Ascending aorta (tissue), 2 donors: Measurements from ENCODE around the gene SLCO6A1. TPM values are rescaled to one million over a fixed set of nuclear protein-coding genes. Genes with fewer than 3 reads are reported as not detected.
"Not testable (repeated sequence)": the region's sequence is repeated elsewhere in the genome, so short reads cannot be mapped to it uniquely, and the experiment has no call there.

ENCODE experiments used
- DNase-seq, 2 donors: peaks; one replicate each; pipeline ENCODE4 v3.0.0-alpha.2; 2019; ENCODE audit warnings: low spot score in 2 of 2
- H3K27ac ChIP-seq, 2 donors: fragments of 200-600 bp; sonication (generic); one replicate each; pipeline ENCODE4 v1.5.1; 2016 to 2017; ENCODE audit warnings: mild to moderate bottlenecking in 1 of 2
- H3K27me3 ChIP-seq: fragments of 200-600 bp; sonication (generic); one replicate; pipeline ENCODE4 v1.5.1; 2017
- H3K36me3 ChIP-seq, 2 donors: fragments of 200-600 bp; sonication (generic); one replicate each; pipeline ENCODE4 v1.5.1; 2016
- H3K4me1 ChIP-seq, 2 donors: fragments of 200-600 bp; sonication (generic); one replicate each; pipeline ENCODE4 v1.5.1; 2016 to 2017; ENCODE audit warnings: mild to moderate bottlenecking in 1 of 2
- H3K4me3 ChIP-seq, 2 donors: fragments of 200-600 bp; sonication (generic); one replicate each; pipeline ENCODE4 v1.5.1; 2016 to 2017; ENCODE audit warnings: mild to moderate bottlenecking in 1 of 2
- H3K9me3 ChIP-seq, 2 donors: fragments of 200-600 bp; sonication (generic); one replicate each; pipeline ENCODE4 v1.5.1; 2016
- intact Hi-C: fragments of 100-400 bp; cut with DNase I; formaldehyde crosslinking; loops from one replicate; pipeline ENCODE4 v1.15.1; 2023
- total RNA-seq: library from RNA; depleted of rRNA; stranded (reverse); fragments of >200 nt; gene quantifications from one replicate; pipeline ENCODE4 v1.1.0, GENCODE V29; 2016
- TF ChIP-seq, protein P1 (sequence below), 3 experiments: fragments of 200-600 bp in 2 of 3; fragments of 450-650 bp in 1 of 3; sonication (generic) in 2 of 3; IDR thresholded peaks; one replicate each; pipeline ENCODE4 v1.5.1; 2016 to 2019; ENCODE audit warnings: antibody characterized with exemption in 3 of 3, mild to moderate bottlenecking in 1 of 3, moderate library complexity in 1 of 3

SLCO6A1 gene
- total RNA-seq, 1 donor from 2014 or later = not detected

DNA sequence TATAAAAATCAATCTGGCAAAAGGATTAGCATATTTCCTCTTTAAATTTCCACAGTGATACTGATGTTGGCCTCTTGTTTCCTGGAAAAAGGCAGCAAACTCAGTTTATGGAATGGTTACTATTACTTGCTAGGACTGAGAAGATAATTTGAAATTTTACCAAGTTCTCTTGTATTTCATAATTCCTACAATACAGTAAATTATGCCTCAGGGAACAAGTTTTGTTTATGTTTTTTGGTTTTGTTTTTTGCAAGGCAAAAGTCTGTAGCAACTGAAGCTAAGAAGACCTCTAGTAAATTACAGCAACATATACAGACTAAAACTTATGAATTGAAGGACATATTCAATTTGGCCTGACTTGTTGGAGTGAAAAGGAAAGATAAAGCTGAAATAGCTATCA lies 30.2 kb upstream of the SLCO6A1 start:
- H3K4me1 ChIP-seq = peaks cover 0 to 4% of the 10 kb centered on the region in 2 donors
- H3K27me3 ChIP-seq = no peaks in the 10 kb centered on the region
- intact Hi-C loops = no loop called here
- no peaks in the 10 kb centered on the region for H3K36me3 ChIP-seq
- TF ChIP-seq, protein P1, sequence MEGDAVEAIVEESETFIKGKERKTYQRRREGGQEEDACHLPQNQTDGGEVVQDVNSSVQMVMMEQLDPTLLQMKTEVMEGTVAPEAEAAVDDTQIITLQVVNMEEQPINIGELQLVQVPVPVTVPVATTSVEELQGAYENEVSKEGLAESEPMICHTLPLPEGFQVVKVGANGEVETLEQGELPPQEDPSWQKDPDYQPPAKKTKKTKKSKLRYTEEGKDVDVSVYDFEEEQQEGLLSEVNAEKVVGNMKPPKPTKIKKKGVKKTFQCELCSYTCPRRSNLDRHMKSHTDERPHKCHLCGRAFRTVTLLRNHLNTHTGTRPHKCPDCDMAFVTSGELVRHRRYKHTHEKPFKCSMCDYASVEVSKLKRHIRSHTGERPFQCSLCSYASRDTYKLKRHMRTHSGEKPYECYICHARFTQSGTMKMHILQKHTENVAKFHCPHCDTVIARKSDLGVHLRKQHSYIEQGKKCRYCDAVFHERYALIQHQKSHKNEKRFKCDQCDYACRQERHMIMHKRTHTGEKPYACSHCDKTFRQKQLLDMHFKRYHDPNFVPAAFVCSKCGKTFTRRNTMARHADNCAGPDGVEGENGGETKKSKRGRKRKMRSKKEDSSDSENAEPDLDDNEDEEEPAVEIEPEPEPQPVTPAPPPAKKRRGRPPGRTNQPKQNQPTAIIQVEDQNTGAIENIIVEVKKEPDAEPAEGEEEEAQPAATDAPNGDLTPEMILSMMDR (IDR thresholded peaks at IDR 0.05) = no peak
- no peak overlapping the region for H3K27ac ChIP-seq
- no peak overlapping the region for H3K4me3 ChIP-seq
- no peaks in the 10 kb centered on the region for H3K9me3 ChIP-seq
- no peak for DNase-seq

DNA sequence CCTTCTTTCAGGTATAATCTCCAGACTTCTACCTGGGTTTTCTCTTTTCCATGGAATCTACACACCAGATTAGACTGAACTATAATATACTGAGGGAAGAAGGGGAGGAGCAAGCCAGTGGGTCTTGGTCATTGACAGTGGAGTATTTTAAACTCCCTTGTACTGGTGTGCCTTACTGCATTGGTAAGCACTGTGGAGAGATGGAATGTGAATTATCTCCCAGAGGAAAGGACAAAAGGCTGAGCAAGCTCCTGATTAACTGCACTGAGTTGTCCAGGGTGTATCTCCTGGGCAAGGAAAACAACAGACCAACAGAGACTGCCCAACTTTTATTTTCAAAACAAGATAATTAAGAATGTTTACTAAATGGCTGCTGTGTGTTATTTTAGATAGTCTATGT lies 29.8 kb upstream of the SLCO6A1 start:
- Histone ChIP-seq H3K27me3 (no peaks in the 10 kb centered on the region), H3K4me1 (peaks cover 0 to 4% of the 10 kb centered on the region in 2 donors), H3K9me3 (no peaks in the 10 kb centered on the region), H3K4me3 (no peak overlapping the region), H3K36me3 (no peaks in the 10 kb centered on the region), H3K27ac (no peak overlapping the region)
- TF ChIP-seq, protein P1 (IDR thresholded peaks at IDR 0.05) = no peak
- intact Hi-C loops = no loop called here
- DNase-seq = no peak

DNA sequence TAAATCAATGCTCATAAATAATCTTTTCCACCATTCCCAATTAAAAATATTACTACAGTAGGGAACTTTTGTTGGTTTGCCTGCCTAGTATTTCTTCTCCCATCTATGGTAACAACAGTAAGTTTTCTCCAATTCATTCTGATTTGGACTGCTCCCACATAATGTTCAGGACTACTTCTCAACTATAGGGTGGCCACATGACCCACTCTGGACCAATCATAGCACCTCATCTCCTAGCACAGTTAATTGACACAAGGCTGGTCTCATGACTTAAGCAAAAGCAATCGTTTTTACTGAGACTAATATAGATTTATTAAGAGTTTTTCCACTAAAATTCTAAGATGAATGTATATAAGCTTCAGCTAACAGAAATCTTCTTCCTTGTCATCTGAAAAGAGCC lies 28.7 kb upstream of the SLCO6A1 start:
- Histone ChIP-seq H3K9me3 (no peaks in the 10 kb centered on the region), H3K4me3 (no peak overlapping the region), H3K4me1 (peaks cover 0 to 4% of the 10 kb centered on the region in 2 donors), H3K27ac (no peak overlapping the region), H3K27me3 (no peaks in the 10 kb centered on the region), H3K36me3 (no peaks in the 10 kb centered on the region)
- intact Hi-C loops = no loop called here
- TF ChIP-seq, protein P1 (IDR thresholded peaks at IDR 0.05) = no peak
- no peak for DNase-seq

DNA sequence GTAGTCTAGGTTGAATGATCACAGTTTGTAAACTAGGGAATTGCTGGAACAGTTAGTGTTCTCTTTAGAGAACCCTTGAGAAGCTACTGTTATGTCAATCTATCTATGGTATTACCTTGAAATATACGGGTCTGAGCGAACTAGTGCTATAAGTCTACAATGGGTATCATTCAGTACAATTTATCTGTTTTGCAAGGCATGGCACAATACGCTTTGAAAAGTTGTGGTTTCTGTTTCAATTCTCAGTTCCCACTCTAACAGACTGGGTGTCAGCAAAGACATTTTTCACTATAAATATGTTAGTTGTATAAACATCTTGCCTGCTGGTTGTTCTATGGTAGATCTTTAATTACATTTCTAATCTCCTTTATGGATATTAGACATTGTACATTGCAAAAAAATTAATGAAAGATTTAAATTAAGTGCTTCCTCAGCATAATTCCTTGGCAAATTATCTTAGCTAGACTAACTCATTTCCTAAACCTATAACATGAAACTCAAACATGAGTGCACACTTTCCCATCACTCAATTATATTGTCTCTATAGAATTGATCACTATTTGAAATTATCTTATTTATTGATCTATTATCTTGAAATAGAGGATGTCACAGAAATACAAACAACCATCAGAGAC lies 24.9 kb upstream of the SLCO6A1 start:
- no peak for DNase-seq
- Histone ChIP-seq H3K36me3 (no peaks in the 10 kb centered on the region), H3K27me3 (no peaks in the 10 kb centered on the region), H3K27ac (no peak overlapping the region), H3K9me3 (no peaks in the 10 kb centered on the region), H3K4me1 (no peaks in the 10 kb centered on the region), H3K4me3 (no peak overlapping the region)
- TF ChIP-seq, protein P1 (IDR thresholded peaks at IDR 0.05) = no peak
- intact Hi-C loops = no loop called here

DNA sequence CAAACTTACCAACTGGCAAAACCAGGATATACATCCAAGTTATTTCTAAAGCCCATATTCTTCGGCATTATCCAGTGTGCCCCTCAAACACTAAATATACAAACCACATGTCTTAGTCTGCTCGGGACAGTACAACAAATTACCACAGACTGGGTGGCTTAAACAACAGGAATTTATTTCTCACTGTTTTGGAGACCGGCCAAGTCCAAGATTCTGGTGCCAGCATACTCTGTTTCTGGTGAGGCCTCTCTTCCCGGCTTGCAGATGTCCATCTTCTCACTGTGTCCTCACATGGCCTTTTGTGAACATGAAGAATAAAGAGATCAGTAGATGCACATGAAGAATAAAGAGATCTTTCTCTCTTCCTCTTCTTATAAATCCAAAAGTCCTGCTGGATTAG lies 12.9 kb upstream of the SLCO6A1 start:
- Histone ChIP-seq H3K4me1 (no peaks in the 10 kb centered on the region), H3K27me3 (no peaks in the 10 kb centered on the region), H3K27ac (no peak overlapping the region), H3K9me3 (no peaks in the 10 kb centered on the region), H3K36me3 (no peaks in the 10 kb centered on the region), H3K4me3 (no peak overlapping the region)
- intact Hi-C loops = no loop called here
- no peak for DNase-seq
- TF ChIP-seq, protein P1 (IDR thresholded peaks at IDR 0.05) = no peak

DNA sequence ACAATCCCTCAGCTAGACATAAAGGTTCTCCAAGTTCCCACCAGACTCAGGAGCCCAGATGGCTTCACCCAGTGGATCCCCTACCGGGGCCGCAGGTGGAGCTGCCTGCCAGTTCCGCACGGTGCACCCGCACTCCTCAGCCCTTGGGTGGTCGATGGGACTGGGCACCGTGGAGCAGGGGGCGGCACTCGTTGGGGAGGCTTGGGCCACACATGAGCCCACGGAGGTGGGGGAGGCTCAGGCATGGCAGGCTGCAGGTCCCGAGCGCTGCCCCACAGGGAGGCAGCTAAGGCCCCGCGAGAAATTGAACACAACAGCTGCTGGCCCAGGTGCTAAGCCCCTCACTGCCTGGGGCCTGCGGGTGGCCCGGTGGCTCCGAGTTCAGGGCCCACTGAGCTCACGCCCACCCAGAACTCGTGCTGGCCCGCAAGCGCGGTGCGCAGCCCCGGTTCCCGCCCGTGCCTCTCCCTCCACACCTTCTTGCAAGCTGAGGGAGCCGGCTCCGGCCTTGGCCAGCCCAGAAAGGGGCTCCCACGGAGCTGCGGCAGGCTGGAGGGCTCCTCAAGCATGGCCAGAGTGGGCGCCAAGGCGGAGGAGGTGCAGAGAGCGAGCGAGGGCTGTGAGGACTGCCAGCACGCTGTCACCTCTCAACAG lies 7.4 kb downstream of the SLCO6A1 start:
- H3K4me1 ChIP-seq, DNase-seq, H3K36me3 ChIP-seq, H3K27ac ChIP-seq, intact Hi-C loops, H3K9me3 ChIP-seq, H3K4me3 ChIP-seq, H3K27me3 ChIP-seq: not testable (repeated sequence)
